ENCODE results near the gene NFATC2.

NFATC2 gene

DNA sequence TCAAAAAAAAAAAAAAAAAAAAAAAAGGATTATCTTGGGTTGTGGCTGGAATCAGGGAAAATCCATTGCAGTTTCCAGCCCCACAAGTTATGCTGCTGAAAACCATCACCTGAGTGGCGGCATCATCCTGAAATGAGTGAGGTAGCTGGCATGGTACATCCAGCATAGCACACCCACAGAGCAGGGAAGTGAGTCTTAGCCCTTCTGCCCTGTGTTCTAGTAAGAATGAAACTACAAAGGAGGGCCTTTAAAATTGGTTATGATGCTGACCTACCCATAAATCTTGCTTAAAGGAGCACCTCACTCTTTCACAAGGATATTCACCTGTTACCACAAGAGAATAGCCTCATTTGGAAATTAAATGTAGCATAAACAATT, 119.2 kb downstream of the NFATC2 start:
- DNase-seq = no peak
- Histone ChIP-seq H3K27ac (no peak overlapping the region), H3K27me3 (ENCODE audit: insufficient read depth, low read depth, severe bottlenecking) (peaks cover 90% of the 10 kb centered on the region), H3K9me3 (ENCODE audit: severe bottlenecking) (no peaks in the 10 kb centered on the region), H3K36me3 (no peaks in the 10 kb centered on the region), H3K4me3 (ENCODE audit: low read depth, low read length) (no peak overlapping the region)
- TF ChIP-seq, protein P1, sequence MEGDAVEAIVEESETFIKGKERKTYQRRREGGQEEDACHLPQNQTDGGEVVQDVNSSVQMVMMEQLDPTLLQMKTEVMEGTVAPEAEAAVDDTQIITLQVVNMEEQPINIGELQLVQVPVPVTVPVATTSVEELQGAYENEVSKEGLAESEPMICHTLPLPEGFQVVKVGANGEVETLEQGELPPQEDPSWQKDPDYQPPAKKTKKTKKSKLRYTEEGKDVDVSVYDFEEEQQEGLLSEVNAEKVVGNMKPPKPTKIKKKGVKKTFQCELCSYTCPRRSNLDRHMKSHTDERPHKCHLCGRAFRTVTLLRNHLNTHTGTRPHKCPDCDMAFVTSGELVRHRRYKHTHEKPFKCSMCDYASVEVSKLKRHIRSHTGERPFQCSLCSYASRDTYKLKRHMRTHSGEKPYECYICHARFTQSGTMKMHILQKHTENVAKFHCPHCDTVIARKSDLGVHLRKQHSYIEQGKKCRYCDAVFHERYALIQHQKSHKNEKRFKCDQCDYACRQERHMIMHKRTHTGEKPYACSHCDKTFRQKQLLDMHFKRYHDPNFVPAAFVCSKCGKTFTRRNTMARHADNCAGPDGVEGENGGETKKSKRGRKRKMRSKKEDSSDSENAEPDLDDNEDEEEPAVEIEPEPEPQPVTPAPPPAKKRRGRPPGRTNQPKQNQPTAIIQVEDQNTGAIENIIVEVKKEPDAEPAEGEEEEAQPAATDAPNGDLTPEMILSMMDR (IDR thresholded peaks at IDR 0.05; ENCODE audit: low read depth, low read length) = no peak

DNA sequence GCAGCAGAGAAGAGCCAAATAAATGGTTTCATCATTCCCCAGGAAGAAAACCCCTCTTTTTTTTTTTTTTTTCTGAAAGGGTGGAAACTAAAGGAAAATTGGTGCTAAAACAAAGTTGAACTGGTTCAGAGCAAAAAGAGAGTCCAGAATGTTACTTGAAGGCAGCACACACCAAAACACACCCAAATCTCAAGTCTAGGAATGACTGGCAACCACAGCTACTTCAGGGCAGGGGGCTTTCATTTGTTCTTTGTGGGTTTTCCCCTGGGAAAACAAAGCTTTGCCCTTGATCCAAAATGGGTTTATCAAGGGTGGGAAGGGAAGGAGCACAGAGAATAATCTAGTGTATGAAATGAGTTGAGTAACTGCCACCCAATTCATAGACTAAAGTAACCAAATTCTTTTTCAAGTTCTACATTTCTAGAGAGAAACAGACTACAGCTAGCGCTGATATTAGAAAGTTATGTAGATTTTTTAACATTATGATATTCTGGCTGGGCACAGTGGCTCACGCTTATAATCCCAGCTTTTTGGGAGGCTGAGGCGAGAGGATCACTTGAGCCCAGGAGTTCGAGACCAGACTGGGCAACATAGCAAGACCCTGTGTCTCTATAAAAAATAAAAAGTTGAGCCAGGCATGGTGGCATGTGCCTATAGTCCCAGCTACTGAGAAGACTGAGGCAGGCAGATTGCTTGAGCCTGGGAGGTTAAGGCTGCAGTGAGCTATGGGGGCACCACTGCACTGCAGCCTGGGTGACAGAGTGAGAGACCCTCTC, 119.8 kb downstream of the NFATC2 start:
- TF ChIP-seq, protein P1 (IDR thresholded peaks at IDR 0.05; ENCODE audit: low read depth, low read length) = no peak
- no peak for DNase-seq
- Histone ChIP-seq H3K36me3 (no peaks in the 10 kb centered on the region), H3K27ac (no peak overlapping the region), H3K27me3 (ENCODE audit: insufficient read depth, low read depth, severe bottlenecking) (peaks cover 90% of the 10 kb centered on the region), H3K9me3 (ENCODE audit: severe bottlenecking) (no peaks in the 10 kb centered on the region), H3K4me3 (ENCODE audit: low read depth, low read length) (no peak overlapping the region)

DNA sequence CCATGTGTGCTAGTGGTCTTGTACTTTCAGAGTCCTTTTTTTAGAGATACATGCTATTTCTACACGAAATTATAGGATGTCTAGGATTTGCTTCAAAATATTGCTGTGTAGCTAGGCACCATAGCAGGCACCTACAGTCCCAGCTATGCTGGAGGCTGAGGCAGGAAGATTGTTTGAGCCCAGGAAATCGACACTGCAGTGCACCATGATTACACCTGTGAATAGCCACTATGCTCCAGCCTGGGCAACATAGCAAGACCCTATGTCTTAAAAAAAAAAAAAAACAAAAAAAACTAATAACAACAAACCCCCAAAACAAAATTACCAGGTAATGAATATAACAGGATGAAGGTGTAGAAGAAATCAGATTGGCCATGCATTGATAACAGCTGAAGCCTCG, 121.7 kb downstream of the NFATC2 start:
- Histone ChIP-seq H3K27me3 (ENCODE audit: insufficient read depth, low read depth, severe bottlenecking) (peaks cover 90% of the 10 kb centered on the region), H3K4me3 (ENCODE audit: low read depth, low read length) (no peak overlapping the region), H3K9me3 (ENCODE audit: severe bottlenecking) (no peaks in the 10 kb centered on the region), H3K36me3 (no peaks in the 10 kb centered on the region), H3K27ac (no peak overlapping the region)
- TF ChIP-seq, protein P1 (IDR thresholded peaks at IDR 0.05; ENCODE audit: low read depth, low read length) = no peak
- DNase-seq = no peak

DNA sequence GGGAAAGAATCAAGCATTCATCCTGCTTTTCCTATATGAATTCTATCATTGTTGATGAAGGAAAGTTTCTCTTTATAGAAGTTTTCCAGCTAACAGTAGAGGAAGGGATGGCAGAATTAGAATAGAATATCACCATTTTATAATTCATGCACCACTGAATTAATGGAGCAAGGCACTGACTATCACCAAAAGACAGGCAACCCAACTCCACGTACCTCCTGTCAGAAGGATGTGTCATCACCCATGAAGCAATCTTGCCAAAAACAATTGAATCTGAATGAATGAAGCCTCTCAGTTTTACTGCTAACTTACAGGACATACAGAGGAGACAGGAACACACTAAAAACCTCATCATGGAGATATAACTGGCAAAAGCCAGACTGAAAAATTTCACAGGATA, 122.4 kb downstream of the NFATC2 start:
- TF ChIP-seq, protein P1 (IDR thresholded peaks at IDR 0.05; ENCODE audit: low read depth, low read length) = no peak
- no peaks in the 10 kb centered on the region for H3K36me3 ChIP-seq

DNA sequence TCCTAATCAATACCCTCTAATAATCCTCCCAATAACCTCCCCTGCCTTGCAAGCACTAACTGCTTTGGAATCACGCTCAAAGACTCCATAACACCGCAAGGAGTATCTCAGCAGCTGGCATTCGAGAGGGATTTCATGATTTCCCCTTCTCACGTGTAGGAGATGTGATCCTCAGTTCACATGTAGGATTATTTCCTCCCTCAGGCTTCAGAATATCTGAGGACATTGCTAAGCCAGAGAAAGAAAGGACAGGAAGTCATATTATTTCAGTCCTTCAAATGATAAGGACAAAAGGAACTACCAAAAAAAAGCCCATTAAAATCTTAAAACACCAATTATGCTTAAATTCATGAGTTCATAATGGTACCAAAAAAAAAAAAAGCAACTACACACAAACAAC, 122.9 kb downstream of the NFATC2 start:
- Histone ChIP-seq H3K9me3 (ENCODE audit: severe bottlenecking) (no peaks in the 10 kb centered on the region), H3K4me3 (ENCODE audit: low read depth, low read length) (no peak overlapping the region), H3K36me3 (no peaks in the 10 kb centered on the region), H3K27me3 (ENCODE audit: insufficient read depth, low read depth, severe bottlenecking) (peaks cover 90% of the 10 kb centered on the region), H3K27ac (no peak overlapping the region)
- DNase-seq = no peak
- TF ChIP-seq, protein P1 (IDR thresholded peaks at IDR 0.05; ENCODE audit: low read depth, low read length) = no peak

More for the DNA sequence above, 122.4 kb downstream of the NFATC2 start:
- no peak for DNase-seq
- Histone ChIP-seq H3K9me3 (ENCODE audit: severe bottlenecking) (no peaks in the 10 kb centered on the region), H3K27me3 (ENCODE audit: insufficient read depth, low read depth, severe bottlenecking) (peaks cover 90% of the 10 kb centered on the region), H3K27ac (no peak overlapping the region), H3K4me3 (ENCODE audit: low read depth, low read length) (no peak overlapping the region)

DNA sequence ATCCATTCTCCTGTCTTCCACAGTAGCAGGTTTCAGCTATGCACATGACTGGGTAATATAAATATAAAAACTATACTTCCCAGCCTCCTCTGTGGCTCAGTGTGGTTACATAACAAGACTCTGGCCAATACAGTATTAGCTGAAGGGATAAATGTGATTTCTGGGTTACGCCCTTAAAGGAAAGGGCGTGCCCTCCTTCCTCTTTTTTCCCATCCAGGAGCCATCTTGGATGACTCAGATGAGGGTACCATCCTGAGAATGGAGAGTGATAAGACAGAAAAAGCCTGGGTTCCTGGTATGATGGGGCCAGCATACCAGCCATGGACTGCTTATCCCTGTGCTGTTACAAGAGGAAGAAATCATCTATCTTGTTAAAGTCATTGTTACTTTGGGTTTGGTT, 123.3 kb downstream of the NFATC2 start:
- H3K27ac ChIP-seq = no peak overlapping the region
- DNase-seq = no peak
- H3K9me3 ChIP-seq (ENCODE audit: severe bottlenecking) = no peaks in the 10 kb centered on the region
- H3K36me3 ChIP-seq = no peaks in the 10 kb centered on the region
- no peak overlapping the region for H3K4me3 ChIP-seq (ENCODE audit: low read depth, low read length)
- peaks cover 90% of the 10 kb centered on the region for H3K27me3 ChIP-seq (ENCODE audit: insufficient read depth, low read depth, severe bottlenecking)
- TF ChIP-seq, protein P1 (IDR thresholded peaks at IDR 0.05; ENCODE audit: low read depth, low read length) = no peak
